ENCODE measurements around the gene FAR2.
"Not testable (repeated sequence)": the region's sequence is repeated elsewhere in the genome, so short reads cannot be mapped to it uniquely, and the experiment has no call there.

FAR2 gene

DNA sequence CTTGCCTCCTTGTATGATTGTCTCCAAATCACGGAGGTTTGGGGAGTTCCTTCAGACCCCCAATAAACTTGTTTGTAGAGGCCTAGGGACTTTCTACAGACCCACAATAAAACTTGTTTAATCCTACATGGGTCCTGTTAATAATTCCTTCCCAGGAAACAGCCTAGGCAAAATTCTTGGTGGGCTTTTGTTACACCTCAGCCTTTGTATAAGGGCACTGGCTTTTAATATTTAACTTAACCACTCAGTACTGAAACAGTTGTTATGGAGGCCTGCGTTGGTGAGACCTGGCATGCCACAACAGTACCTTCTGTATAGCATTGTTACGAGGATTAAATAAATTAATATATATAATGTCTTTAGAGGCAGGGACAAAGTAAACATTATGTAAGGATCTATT, 32.7 kb upstream of the FAR2 start:
- H3K4me3 ChIP-seq (ENCODE audit: low read depth, low read length) = no peak overlapping the region
- no peak for DNase-seq (ENCODE audit: low read depth)
- no peak for TF ChIP-seq CTCF (IDR thresholded peaks at IDR 0.05; ENCODE audit: low read depth, low read length, missing control alignments)

DNA sequence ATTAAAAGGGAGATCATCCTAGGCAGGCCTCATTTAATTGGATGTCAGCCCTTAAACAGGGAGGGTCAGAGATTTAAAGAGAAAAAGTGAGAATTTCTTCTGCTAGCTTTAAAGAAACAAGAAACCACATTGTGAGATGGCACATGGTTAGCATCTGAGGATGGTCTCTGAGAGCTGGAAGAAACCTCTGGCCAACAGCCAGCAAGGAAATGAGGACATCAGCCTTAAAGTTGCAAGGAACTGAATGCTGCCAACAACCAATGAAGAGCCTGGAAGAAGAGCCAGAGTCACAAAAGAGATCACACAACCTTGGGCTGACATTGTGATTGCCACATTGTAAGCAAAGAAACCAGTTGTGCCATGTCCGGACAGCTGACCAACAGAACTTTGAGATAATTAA, 17.5 kb upstream of the FAR2 start:
- H3K4me3 ChIP-seq (ENCODE audit: low read depth, low read length) = no peak overlapping the region
- no peak for DNase-seq (ENCODE audit: low read depth)
- TF ChIP-seq CTCF (IDR thresholded peaks at IDR 0.05; ENCODE audit: low read depth, low read length, missing control alignments) = no peak

DNA sequence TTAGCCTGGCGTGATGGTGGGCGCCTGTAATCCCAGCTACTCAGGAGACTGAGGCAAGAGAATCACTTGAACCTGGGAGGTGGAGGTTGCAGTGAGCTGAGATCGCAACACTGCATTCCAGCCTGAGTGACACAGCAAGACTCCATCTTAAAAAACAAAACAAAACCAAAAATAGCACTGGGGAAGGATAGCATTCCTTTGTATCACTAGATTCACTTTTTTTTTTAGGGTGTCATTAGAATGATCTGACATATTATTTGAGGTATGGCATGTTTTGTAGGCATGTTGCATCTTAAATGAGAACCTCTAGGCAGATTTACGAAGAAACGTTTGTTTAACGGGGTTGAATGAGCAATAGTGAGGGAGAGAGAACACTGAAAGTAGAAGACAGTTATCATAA, 16.8 kb upstream of the FAR2 start:
- no peak for TF ChIP-seq CTCF (IDR thresholded peaks at IDR 0.05; ENCODE audit: low read depth, low read length, missing control alignments)
- no peak for DNase-seq (ENCODE audit: low read depth)
- H3K4me3 ChIP-seq (ENCODE audit: low read depth, low read length) = no peak overlapping the region

DNA sequence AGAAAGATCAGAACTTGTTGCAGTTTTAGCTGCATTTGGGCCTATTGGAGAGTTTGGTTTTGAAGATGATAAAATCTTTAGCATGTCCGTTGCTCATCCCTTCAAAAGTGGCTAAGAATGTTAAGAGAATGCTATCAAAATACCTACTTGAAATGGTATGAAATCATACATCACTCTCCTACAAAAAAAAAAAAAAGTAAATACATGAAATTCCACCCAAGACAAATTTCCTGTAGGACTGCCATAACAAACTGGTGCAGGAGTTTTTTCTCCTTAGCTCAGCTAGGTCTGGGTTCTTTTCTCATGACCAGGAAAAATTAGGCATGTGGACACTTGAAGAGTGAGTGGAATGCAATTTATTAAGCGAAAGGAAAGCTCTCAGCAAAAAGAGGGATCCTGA, 15.9 kb upstream of the FAR2 start:
- no peak for TF ChIP-seq CTCF (IDR thresholded peaks at IDR 0.05; ENCODE audit: low read depth, low read length, missing control alignments)
- no peak overlapping the region for H3K4me3 ChIP-seq (ENCODE audit: low read depth, low read length)
- DNase-seq (ENCODE audit: low read depth) = no peak

DNA sequence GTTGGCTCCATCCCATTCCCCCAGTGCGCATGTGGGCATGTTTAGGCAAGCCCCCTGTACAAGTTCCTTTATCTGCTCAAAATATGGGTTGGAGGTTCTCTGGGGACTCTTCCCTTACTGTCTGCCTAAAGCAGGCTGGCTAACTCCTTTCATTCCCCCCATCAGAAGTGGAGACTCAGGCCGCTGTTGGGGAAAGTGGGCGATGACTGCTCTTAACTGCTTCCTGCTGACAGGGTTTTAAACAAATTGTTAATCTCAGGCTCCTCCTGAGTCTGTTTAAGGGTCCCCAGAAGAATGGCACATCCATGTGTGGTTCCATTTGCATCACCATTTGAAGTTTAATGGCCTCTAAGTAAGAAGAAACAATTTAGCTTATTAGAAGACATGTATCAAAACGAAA, 15.4 kb upstream of the FAR2 start:
- no peak for DNase-seq (ENCODE audit: low read depth)
- TF ChIP-seq CTCF (IDR thresholded peaks at IDR 0.05; ENCODE audit: low read depth, low read length, missing control alignments) = no peak
- no peak overlapping the region for H3K4me3 ChIP-seq (ENCODE audit: low read depth, low read length)

DNA sequence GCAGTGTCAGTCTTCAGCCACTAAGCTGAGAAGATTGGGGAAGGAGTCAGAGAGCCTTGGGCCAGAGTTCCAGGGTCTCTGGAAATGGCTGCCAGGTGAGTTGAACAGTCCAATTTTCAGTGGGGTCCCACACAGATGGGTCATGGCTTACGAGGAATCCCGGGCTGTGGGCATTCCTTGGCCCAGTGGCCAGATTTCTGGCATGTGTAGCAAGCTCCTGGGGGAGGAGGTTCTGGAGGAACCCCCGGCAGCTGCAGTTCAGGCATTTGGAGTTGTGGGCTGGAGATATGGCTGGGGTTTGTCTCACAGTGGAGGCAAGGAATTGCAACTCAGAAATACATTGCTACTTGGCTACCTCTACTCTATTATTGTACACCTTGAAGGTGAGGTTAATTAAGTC, 10.8 kb upstream of the FAR2 start:
- H3K4me3 ChIP-seq (ENCODE audit: low read depth, low read length) = not testable (repeated sequence)

DNA sequence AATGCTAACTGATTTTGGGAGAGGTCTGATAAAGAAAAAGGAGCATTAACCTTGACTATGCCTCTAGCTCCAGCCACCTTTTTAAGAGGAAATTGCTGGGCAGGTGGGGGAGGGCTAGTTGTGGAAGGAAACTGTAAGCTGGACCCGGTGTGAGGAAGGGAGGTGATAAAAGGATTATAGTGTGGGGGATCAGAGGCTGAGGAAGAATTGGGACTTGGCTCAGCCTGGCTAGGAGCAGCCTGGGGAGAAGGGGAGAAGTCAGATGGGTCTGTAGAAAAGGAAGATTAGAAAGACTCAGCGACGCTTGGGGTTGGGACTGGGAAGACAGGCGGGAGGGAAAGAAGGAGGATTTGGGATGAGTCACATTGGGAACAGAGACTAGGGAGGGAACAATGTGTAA, 10.2 kb upstream of the FAR2 start:
- DNase-seq (ENCODE audit: low read depth); H3K4me3 ChIP-seq (ENCODE audit: low read depth, low read length): not testable (repeated sequence)

More for the DNA sequence above, 10.8 kb upstream of the FAR2 start:
- not testable (repeated sequence) for DNase-seq (ENCODE audit: low read depth)

DNA sequence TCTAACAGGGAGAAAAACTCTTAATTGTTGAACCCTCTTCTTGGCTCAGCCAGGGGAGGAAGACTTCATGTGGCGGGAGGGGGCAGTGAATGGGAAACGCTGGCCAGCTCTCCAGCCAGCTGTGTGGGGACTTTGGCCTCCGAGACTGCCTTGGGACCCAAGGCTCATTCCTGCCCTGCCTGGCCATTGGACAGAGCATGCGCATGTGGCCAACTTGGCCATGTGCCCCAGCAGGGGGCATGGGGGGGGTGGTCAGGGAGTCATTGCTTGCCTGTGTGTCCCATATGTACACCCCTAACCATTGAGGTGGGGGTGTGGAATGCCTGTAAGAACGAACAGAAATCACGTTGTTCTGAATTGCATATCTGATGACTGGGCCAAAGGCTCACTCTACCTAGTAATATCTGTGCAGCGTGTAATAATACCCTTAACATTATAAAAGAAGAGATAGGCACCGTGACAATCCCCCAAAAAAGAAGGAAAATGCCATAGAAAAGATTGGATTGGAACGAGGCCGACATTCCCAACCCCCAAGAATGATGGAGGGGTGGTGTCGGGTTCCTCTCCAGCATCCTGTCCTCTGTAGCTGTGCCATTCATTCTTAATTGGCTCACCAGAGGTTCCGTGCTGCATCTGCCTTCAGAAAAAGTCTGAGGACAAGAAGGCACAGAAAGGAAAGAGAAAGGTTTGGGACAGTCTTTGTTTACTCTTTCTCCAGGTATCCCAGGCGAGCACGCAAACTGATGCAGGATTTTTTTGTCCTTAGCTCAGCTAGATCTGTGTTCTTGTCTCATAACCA, 3.5 kb upstream of the FAR2 start:
- no peak for DNase-seq (ENCODE audit: low read depth)
- TF ChIP-seq CTCF (IDR thresholded peaks at IDR 0.05; ENCODE audit: low read depth, low read length, missing control alignments) = no peak
- no peak overlapping the region for H3K4me3 ChIP-seq (ENCODE audit: low read depth, low read length)
